Activated naive CD4-positive, alpha-beta T cell treated with Interleukin-2 at 50 U/mL for 16 hours (primary cell): Measurements from ENCODE around the gene DMRT2.

Experiments
- DNase-seq: peaks from one replicate; pipeline ENCODE4 v3.0.0-alpha.2; 2020

Gene DMRT2

GRCh38 chr9:1096155-1096964, 46.2 kb downstream of the DMRT2 start:
- no peak for DNase-seq

GRCh38 chr9:1098551-1098950, 48.4 kb downstream of the DMRT2 start:
- no peak for DNase-seq

DNA sequence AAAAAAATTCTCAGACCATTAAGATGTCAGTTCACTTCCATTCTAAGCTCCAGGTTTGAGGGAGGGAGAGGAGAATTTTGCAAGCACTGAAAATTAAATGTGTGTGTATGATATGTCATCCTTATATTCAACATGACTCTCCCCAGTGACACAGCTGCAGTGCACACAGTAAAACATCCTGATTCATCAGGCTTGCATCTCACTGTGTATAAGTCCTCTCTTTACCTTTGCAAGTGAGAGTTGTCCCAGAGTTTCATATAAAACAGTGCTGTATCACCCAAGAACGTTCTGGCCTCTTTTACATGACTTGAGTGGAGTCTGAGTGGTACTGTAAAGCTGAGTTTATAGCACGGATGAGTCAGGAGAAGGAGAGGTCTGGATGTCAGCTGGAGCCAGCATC, 50.0 kb downstream of the DMRT2 start:
- DNase-seq: no peak

DNA sequence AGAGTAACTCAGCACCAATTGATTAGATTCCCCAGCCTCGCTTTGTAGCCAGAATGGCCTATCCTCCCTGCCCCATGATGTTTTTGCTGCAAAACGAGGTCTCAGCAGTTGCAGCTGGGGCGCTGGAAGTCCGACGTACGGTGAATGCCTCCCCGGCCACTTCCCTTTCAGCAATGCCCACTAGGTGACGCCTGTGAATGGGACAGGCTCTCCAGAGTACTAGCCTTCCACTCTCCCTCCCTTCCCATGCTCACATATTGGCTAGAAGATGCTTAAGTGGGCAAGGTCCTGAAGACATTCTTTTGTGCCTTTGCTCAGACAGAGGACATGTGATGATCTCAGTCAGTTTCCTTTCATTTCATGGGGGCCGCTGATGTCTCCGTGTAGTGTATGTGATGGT, 50.8 kb downstream of the DMRT2 start:
- no peak for DNase-seq

- DNase-seq: no peak
These were observed 51.9 kb downstream of the DMRT2 start for GRCh38 chr9:1101846-1102641.

GRCh38 chr9:1102642-1102970, 52.4 kb downstream of the DMRT2 start:
- no peak for DNase-seq
